ENCODE measurements around the gene MYRIP. TPM values are rescaled to one million over a fixed set of nuclear protein-coding genes. Genes with fewer than 3 reads are reported as not detected.
"Not testable (repeated sequence)": the region's sequence is repeated elsewhere in the genome, so short reads cannot be mapped to it uniquely, and the experiment has no call there.

Gene MYRIP
- total RNA-seq, 4 donors from 2014 or later = 1.4 to 4.4 (median 2.8) TPM

DNA sequence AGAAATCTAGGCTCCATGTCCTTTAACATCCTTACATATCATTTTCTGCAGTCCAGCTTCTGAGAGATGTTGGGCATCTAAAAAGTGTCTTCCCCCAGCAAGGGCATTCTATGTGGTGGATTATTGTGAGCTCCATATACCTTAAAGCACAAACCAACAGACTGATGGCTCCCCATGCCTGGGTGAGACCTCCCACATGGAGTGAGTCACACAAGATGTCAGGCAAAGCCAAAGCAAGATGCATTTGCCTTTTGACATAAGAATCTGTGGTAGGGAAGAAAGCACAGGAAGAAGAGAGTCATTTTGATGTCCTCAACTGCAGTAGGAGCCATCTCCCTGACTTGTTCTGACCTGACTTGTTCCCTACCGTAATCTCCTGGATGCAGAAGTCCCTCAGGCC lies 261.4 kb downstream of the MYRIP start:
- no peak for TF ChIP-seq CTCF (IDR thresholded peaks at IDR 0.05)
- no peak for TF ChIP-seq POLR2A (IDR thresholded peaks at IDR 0.05)
- no peak for TF ChIP-seq POLR2AphosphoS5 (IDR thresholded peaks at IDR 0.05)
- no peak for TF ChIP-seq EP300 (IDR thresholded peaks at IDR 0.05)
- 50% methylated on average over 1 of the region's 1 CpG for WGBS
- no peaks in the 10 kb centered on the region for H3K27me3 ChIP-seq
- H3K4me1 ChIP-seq = no peaks in the 10 kb centered on the region
- no peak overlapping the region for H3K27ac ChIP-seq
- DNase-seq (ENCODE audit: low spot score in 2 of 2) = no peak
- H3K9me3 ChIP-seq = no peaks in the 10 kb centered on the region
- no peaks in the 10 kb centered on the region for H3K36me3 ChIP-seq
- no peak overlapping the region for H3K4me3 ChIP-seq

DNA sequence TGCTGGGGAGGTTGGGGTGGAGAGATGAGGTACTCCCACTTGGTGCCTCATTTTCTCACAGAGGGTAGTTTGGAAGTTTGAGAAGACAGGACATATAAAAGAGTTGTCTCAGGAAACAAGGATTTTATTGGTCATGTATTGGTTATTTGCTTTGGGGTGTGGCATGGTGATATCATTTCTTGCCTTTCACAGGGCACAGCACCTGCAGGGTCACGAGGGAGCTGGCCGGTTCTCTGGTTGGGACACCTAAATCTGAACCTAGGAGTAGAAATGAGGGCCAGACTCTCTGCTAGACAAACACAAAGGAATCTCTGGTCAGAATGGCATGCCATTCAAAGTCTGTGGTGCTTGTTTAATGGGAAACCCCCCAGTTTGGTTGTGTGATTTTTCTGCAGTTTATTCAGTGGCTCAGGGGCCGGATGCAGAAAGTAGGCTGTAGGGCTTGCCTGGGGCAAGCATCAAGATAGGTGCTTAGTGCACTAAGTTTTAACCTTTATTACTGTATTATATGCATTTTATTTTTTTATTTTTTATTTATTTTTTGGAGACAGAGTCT lies 262.4 kb downstream of the MYRIP start:
- Histone ChIP-seq H3K9me3 (no peaks in the 10 kb centered on the region), H3K27me3 (no peaks in the 10 kb centered on the region), H3K4me1 (no peaks in the 10 kb centered on the region), H3K4me3 (no peak overlapping the region), H3K36me3 (no peaks in the 10 kb centered on the region), H3K27ac (no peak overlapping the region)
- WGBS = 89% methylated on average over 3 of the region's 3 CpGs
- DNase-seq (ENCODE audit: low spot score in 2 of 2) = no peak
- TF ChIP-seq POLR2A (IDR thresholded peaks at IDR 0.05) (no peak), CTCF (IDR thresholded peaks at IDR 0.05) (no peak), EP300 (IDR thresholded peaks at IDR 0.05) (no peak)

DNA sequence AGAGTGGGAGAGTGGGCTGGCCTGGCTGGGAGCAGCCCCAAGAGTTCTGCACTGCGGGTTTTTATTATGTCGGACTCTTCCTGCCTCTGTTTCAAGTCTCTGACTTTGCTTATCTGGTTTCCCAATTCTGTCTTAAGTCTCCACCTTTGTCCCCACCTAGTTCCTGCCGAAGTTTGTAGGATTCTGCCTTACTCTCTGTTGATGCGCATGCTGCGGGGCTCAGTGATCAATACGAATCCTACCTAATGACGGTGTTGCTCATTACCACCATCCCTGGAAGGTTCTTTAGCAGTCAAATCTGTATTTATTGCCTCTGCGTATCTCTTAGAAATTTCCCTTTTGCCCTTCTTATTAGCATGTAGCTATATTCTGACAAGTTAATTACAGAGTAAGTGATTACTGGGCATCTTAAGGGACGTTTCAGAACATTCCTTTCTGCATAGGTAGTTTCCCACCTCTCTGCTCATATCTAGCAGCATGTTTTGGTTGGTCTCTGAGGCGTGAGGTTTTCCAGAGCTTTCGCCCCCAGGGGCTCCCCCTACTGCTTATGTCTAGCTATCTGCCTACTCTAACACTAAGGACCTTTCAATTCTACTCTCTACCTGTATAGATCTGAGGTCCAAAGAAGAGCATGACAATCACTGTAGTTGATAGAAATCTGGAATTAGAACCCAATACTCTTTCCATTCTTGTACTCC lies 264.1 kb downstream of the MYRIP start:
- H3K9me3 ChIP-seq = no peaks in the 10 kb centered on the region
- TF ChIP-seq POLR2AphosphoS5 (IDR thresholded peaks at IDR 0.05) (no peak), CTCF (IDR thresholded peaks at IDR 0.05) (no peak), POLR2A (IDR thresholded peaks at IDR 0.05) (no peak), EP300 (IDR thresholded peaks at IDR 0.05) (no peak)
- H3K4me1 ChIP-seq = no peaks in the 10 kb centered on the region
- no peak overlapping the region for H3K27ac ChIP-seq
- H3K36me3 ChIP-seq = no peaks in the 10 kb centered on the region
- DNase-seq (ENCODE audit: low spot score in 2 of 2) = no peak
- 78% methylated on average over 11 of the region's 11 CpGs for WGBS
- H3K4me3 ChIP-seq = no peak overlapping the region
- H3K27me3 ChIP-seq = no peaks in the 10 kb centered on the region

- 94% methylated on average over 6 of the region's 6 CpGs for WGBS
These were observed 267.7 kb downstream of the MYRIP start for GRCh38 chr3:40077139-40077538.

GRCh38 chr3:40077828-40078492 lies 268.6 kb downstream of the MYRIP start:
- not testable (repeated sequence) for H3K27ac ChIP-seq; H3K4me1 ChIP-seq; H3K4me3 ChIP-seq; H3K36me3 ChIP-seq; H3K9me3 ChIP-seq; H3K27me3 ChIP-seq; DNase-seq (ENCODE audit: low spot score in 2 of 2)
- WGBS = 97% methylated on average over 14 of the region's 41 CpGs

More at GRCh38 chr3:40077139-40077538, 267.7 kb downstream of the MYRIP start:
- DNase-seq (ENCODE audit: low spot score in 2 of 2); H3K36me3 ChIP-seq; H3K27ac ChIP-seq; H3K27me3 ChIP-seq; H3K9me3 ChIP-seq; H3K4me3 ChIP-seq; H3K4me1 ChIP-seq: not testable (repeated sequence)

GRCh38 chr3:40078590-40078989 lies 269.2 kb downstream of the MYRIP start:
- WGBS = 65% methylated on average over 3 of the region's 3 CpGs
- no peak for TF ChIP-seq EP300 (IDR thresholded peaks at IDR 0.05)
- no peak for TF ChIP-seq POLR2AphosphoS5 (IDR thresholded peaks at IDR 0.05)
- TF ChIP-seq POLR2A (IDR thresholded peaks at IDR 0.05) = no peak
- no peak for TF ChIP-seq CTCF (IDR thresholded peaks at IDR 0.05)
- H3K27ac ChIP-seq = no peak overlapping the region
- H3K36me3 ChIP-seq = no peaks in the 10 kb centered on the region
- H3K4me3 ChIP-seq = no peak overlapping the region
- no peak for DNase-seq (ENCODE audit: low spot score in 2 of 2)
- H3K4me1 ChIP-seq = no peaks in the 10 kb centered on the region
- H3K27me3 ChIP-seq = no peaks in the 10 kb centered on the region
- no peaks in the 10 kb centered on the region for H3K9me3 ChIP-seq

All from suprapubic skin (tissue), 4 donors.